Keratinocyte (primary cell): Measurements from ENCODE around the gene SBSN. TPM values are rescaled to one million over a fixed set of nuclear protein-coding genes. Genes with fewer than 3 reads are reported as not detected.

Experiments used
- DNase-seq: peaks from one replicate; pipeline ENCODE4 v3.0.0-alpha.2; 2011; ENCODE audit warnings: low read depth, missing footprints, low spot score
- FAIRE-seq: peaks from 2 replicates; lab custom pipeline; 2011; peaks lifted over from hg19 to GRCh38; lab: Jason Lieb, UNC
- H2AFZ ChIP-seq: 2 replicates; pipeline ENCODE4 v1.6.0; 2012; ENCODE audit warnings: low read length, control low read depth, inconsistent platforms; ENCODE audit not compliant: control insufficient read depth
- H3K27ac ChIP-seq: 2 replicates; pipeline ENCODE4 v1.5.1; 2011; ENCODE audit warnings: low read length; ENCODE audit not compliant: control insufficient read depth, insufficient read depth
- H3K27me3 ChIP-seq: 3 replicates; pipeline ENCODE4 v1.6.0; 2011; ENCODE audit warnings: low read length; ENCODE audit not compliant: control insufficient read depth, insufficient read depth; ENCODE audit errors: extremely low read depth
- H3K36me3 ChIP-seq, 2 experiments: 2 replicates in 1 of 2; 3 replicates in 1 of 2; pipeline ENCODE4 v1.5.1; 2011; ENCODE audit warnings: low read length in 2 of 2, mild to moderate bottlenecking in 1 of 2; ENCODE audit not compliant: control insufficient read depth in 2 of 2, insufficient read depth in 2 of 2; ENCODE audit errors: extremely low read depth in 1 of 2
- H3K4me1 ChIP-seq: 3 replicates; pipeline ENCODE4 v1.5.1; 2011; ENCODE audit warnings: low read length; ENCODE audit not compliant: control insufficient read depth, insufficient read depth; ENCODE audit errors: extremely low read depth
- H3K4me2 ChIP-seq: 3 replicates; pipeline ENCODE4 v1.6.0; 2011; ENCODE audit warnings: low read depth, low read length; ENCODE audit not compliant: control insufficient read depth, insufficient read depth; ENCODE audit errors: extremely low read depth
- H3K4me3 ChIP-seq, 3 experiments: fragments of 200-600 bp in 1 of 3; sonication (generic) in 1 of 3; 2 replicates in 2 of 3; 3 replicates in 1 of 3; pipeline ENCODE4 v1.5.1; 2011 to 2016; ENCODE audit warnings: low read length in 3 of 3, mild to moderate bottlenecking in 3 of 3, control low read depth in 2 of 3, inconsistent platforms in 1 of 3, low read depth in 1 of 3, mixed read lengths in 1 of 3, mixed run types in 1 of 3, moderate library complexity in 1 of 3; ENCODE audit not compliant: control insufficient read depth in 2 of 3, insufficient read depth in 2 of 3; ENCODE audit errors: extremely low read depth in 1 of 3
- H3K79me2 ChIP-seq: 2 replicates; pipeline ENCODE4 v1.6.0; 2012; ENCODE audit warnings: low read length; ENCODE audit not compliant: control insufficient read depth, insufficient read depth
- H3K9ac ChIP-seq: 3 replicates; pipeline ENCODE4 v1.6.0; 2011; ENCODE audit warnings: low read length; ENCODE audit not compliant: control insufficient read depth, insufficient read depth; ENCODE audit errors: extremely low read depth
- H3K9me1 ChIP-seq: 3 replicates; pipeline ENCODE4 v1.6.0; 2011; ENCODE audit warnings: low read length; ENCODE audit not compliant: control insufficient read depth, insufficient read depth; ENCODE audit errors: extremely low read depth
- H3K9me3 ChIP-seq: 2 replicates; pipeline ENCODE4 v1.5.1; 2012; ENCODE audit warnings: low read depth, low read length; ENCODE audit not compliant: control insufficient read depth
- H4K20me1 ChIP-seq: 3 replicates; pipeline ENCODE4 v1.6.0; 2011; ENCODE audit warnings: low read length; ENCODE audit not compliant: control insufficient read depth, insufficient read depth; ENCODE audit errors: extremely low read depth
- EZH2 ChIP-seq: IDR thresholded peaks from one replicate; pipeline ENCODE4 v1.6.1; 2012; ENCODE audit warnings: inconsistent platforms, mild to moderate bottlenecking, low read length, moderate library complexity
- dilution Hi-C: fragments of 300-500 bp; cut with MboI; formaldehyde crosslinking; loops from one replicate; pipeline ENCODE4 v1.7.0; 2020; ENCODE audit warnings: low sequenced_read_pairs; ENCODE audit not compliant: extremely low pct_ligation_motif_present
- polyA plus RNA-seq, 5 experiments: library from polyadenylated mRNA; depleted of rRNA in 3 of 5; stranded (reverse) in 3 of 5; stranded (forward) in 1 of 5; unstranded in 1 of 5; fragments of >200 nt; gene quantifications; 1 replicate in 1 of 5; 2 replicates in 3 of 5; 3 replicates in 1 of 5; pipeline versions ENCODE4 v1.2.1 to v1.2.3, GENCODE V29; 2011 to 2012; ENCODE audit warnings: missing spikeins in 2 of 5, low read depth in 1 of 5, low replicate concordance in 1 of 5
- TF ChIP-seq, protein P1 (sequence below), 3 experiments: IDR thresholded peaks in 1 of 3; conservative IDR thresholded peaks in 1 of 3; optimal IDR thresholded peaks in 1 of 3; 2 replicates in 2 of 3; 3 replicates in 1 of 3; pipeline versions ENCODE3 to v1.5.1; 2011; ENCODE audit warnings: low read length in 3 of 3, mild to moderate bottlenecking in 3 of 3, moderate library complexity in 2 of 3, control low read depth in 1 of 3, inconsistent platforms in 1 of 3; ENCODE audit not compliant: insufficient read depth in 2 of 3; ENCODE audit errors: extremely low read depth in 1 of 3

The SBSN gene
- polyA plus RNA-seq, 1 donor (not counting 4 experiments of a cell fraction or from before 2014, with no cell fraction given), result 49.0 TPM

DNA sequence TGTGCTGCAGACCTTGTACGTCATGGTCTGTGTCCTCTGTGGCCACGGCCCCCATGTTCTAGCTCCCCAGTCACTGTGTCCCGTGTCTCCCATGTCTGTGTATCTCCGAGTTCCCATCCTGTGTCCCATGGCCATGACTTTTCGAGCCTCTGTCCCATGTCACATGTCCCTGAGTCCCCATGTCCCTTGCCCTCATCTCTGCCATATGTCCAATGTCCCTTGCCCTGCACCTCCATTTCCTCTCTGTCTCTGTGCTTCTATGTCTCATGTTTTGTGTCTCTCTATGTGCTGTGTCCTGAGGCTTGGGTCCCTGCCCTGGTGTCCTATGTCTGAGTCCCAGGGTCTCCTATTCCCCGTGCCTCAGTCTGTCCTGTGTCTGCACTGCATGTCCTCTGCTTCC, 33.3 kb upstream of the SBSN start:
- TF ChIP-seq EZH2, result no peak
- TF ChIP-seq, protein P1, sequence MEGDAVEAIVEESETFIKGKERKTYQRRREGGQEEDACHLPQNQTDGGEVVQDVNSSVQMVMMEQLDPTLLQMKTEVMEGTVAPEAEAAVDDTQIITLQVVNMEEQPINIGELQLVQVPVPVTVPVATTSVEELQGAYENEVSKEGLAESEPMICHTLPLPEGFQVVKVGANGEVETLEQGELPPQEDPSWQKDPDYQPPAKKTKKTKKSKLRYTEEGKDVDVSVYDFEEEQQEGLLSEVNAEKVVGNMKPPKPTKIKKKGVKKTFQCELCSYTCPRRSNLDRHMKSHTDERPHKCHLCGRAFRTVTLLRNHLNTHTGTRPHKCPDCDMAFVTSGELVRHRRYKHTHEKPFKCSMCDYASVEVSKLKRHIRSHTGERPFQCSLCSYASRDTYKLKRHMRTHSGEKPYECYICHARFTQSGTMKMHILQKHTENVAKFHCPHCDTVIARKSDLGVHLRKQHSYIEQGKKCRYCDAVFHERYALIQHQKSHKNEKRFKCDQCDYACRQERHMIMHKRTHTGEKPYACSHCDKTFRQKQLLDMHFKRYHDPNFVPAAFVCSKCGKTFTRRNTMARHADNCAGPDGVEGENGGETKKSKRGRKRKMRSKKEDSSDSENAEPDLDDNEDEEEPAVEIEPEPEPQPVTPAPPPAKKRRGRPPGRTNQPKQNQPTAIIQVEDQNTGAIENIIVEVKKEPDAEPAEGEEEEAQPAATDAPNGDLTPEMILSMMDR (optimal IDR thresholded peaks at IDR 0.05 in 1 of 3, IDR thresholded peaks at IDR 0.05 in 1 of 3, conservative IDR thresholded peaks at IDR 0.05 in 1 of 3; ENCODE audit: extremely low read depth in 1 of 3, insufficient read depth in 2 of 3, low read length in 3 of 3), result no peak
- H4K20me1 ChIP-seq, result no peaks in the 10 kb centered on the region
- FAIRE-seq, result no peak
- peaks cover 23% of the 10 kb centered on the region for H3K27me3 ChIP-seq
- no peaks in the 10 kb centered on the region for H3K4me1 ChIP-seq
- dilution Hi-C loops, result no loop called here
- H3K27ac ChIP-seq, result no peak overlapping the region
- H3K9ac ChIP-seq, result no peak overlapping the region
- H3K9me3 ChIP-seq, result no peaks in the 10 kb centered on the region
- no peak overlapping the region for H3K4me2 ChIP-seq
- no peaks in the 10 kb centered on the region for H3K36me3 ChIP-seq
- no peaks in the 10 kb centered on the region for H3K79me2 ChIP-seq
- H3K9me1 ChIP-seq, result no peaks in the 10 kb centered on the region
- H3K4me3 ChIP-seq, result no peak overlapping the region
- H2AFZ ChIP-seq, result no peak overlapping the region
- no peak for DNase-seq

DNA sequence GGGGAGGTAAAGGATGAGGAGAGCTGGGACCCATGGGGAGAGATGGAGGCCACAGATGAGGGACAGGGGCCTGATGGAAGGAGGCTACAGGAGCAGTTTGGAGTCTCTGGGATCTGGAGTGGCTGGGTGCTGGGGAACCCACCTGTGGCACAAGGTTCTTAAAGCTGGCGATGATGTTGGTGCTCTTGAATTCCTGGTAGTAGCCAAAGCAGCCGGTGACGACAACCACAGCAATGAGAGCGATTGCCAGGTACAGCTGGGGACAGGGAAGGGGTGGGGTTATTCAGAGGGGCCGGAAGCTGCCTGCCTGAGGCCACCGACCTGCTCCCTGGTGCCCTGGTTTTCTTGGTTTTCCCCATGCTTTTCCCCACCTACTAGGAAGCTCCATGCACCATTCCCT, 32.6 kb upstream of the SBSN start:
- DNase-seq (no peak), FAIRE-seq (no peak)
- Histone ChIP-seq H4K20me1 (no peaks in the 10 kb centered on the region), H3K79me2 (no peaks in the 10 kb centered on the region), H3K4me1 (no peaks in the 10 kb centered on the region), H3K36me3 (no peaks in the 10 kb centered on the region), H3K9me1 (no peaks in the 10 kb centered on the region), H3K27me3 (peaks cover 23% of the 10 kb centered on the region), H3K9ac (no peak overlapping the region), H3K9me3 (no peaks in the 10 kb centered on the region), H2AFZ (no peak overlapping the region), H3K4me2 (no peak overlapping the region), H3K27ac (no peak overlapping the region), H3K4me3 (no peak overlapping the region)
- dilution Hi-C loops, result no loop called here
- no peak for TF ChIP-seq EZH2
- TF ChIP-seq, protein P1 (optimal IDR thresholded peaks at IDR 0.05 in 1 of 3, IDR thresholded peaks at IDR 0.05 in 1 of 3, conservative IDR thresholded peaks at IDR 0.05 in 1 of 3; ENCODE audit: extremely low read depth in 1 of 3, insufficient read depth in 2 of 3, low read length in 3 of 3), result no peak
